ENCODE measurements around the gene MYL12A.

Gene MYL12A

GRCh38 chr18:3251249-3251962 lies 3.8 kb downstream of the MYL12A start:
- TF ChIP-seq POLR2A (IDR thresholded peaks at IDR 0.05; ENCODE audit: low read depth, low read length) = peak; percentile 74
- TF ChIP-seq POU2F2 (IDR thresholded peaks at IDR 0.05; ENCODE audit: low read depth, low read length) = no peak
- peak; percentile 43; the same call in 1 of the 2 replicates for TF ChIP-seq POLR2AphosphoS5 (IDR thresholded peaks at IDR 0.05; ENCODE audit: low read depth, low read length)
- no peak for DNase-seq (ENCODE audit: insufficient read length, low spot score)
- no peak for FAIRE-seq

GRCh38 chr18:3251963-3252277 lies 4.3 kb downstream of the MYL12A start:
- FAIRE-seq = no peak
- no peak for TF ChIP-seq POLR2A (IDR thresholded peaks at IDR 0.05; ENCODE audit: low read depth, low read length)
- TF ChIP-seq SPI1 (IDR thresholded peaks at IDR 0.05; ENCODE audit: low read depth, low read length) = no peak
- no peak for TF ChIP-seq TAF1 (IDR thresholded peaks at IDR 0.05; ENCODE audit: low read depth, low read length)
- peak; percentile 63; the same call in 1 of the 2 replicates for TF ChIP-seq POLR2AphosphoS5 (IDR thresholded peaks at IDR 0.05; ENCODE audit: low read depth, low read length)
- no peak for DNase-seq (ENCODE audit: insufficient read length, low spot score)

GRCh38 chr18:3252843-3253242 lies 5.2 kb downstream of the MYL12A start:
- DNase-seq (ENCODE audit: insufficient read length, low spot score) (no peak), FAIRE-seq (peak; percentile 5)
- 0 out of 2 replicates have a peak, but pooled peaks have one; percentile 7 for TF ChIP-seq POLR2A (IDR thresholded peaks at IDR 0.05; ENCODE audit: low read depth, low read length)
- TF ChIP-seq POU2F2 (IDR thresholded peaks at IDR 0.05; ENCODE audit: low read depth, low read length) = no peak

GRCh38 chr18:3254725-3255124 lies 7.1 kb downstream of the MYL12A start:
- TF ChIP-seq SPI1 (IDR thresholded peaks at IDR 0.05; ENCODE audit: low read depth, low read length) = no peak
- no peak for TF ChIP-seq TAF1 (IDR thresholded peaks at IDR 0.05; ENCODE audit: low read depth, low read length)
- no peak for TF ChIP-seq PAX5 (IDR thresholded peaks at IDR 0.05; ENCODE audit: insufficient read depth, low read length, severe bottlenecking)
- no peak for TF ChIP-seq POLR2AphosphoS5 (IDR thresholded peaks at IDR 0.05; ENCODE audit: low read depth, low read length)
- TF ChIP-seq POLR2A (IDR thresholded peaks at IDR 0.05; ENCODE audit: low read depth, low read length) = no peak
- no peak for TF ChIP-seq POU2F2 (IDR thresholded peaks at IDR 0.05; ENCODE audit: low read depth, low read length)
- no peak for DNase-seq (ENCODE audit: insufficient read length, low spot score)
- FAIRE-seq = no peak

- DNase-seq (ENCODE audit: insufficient read length, low spot score) = no peak
- TF ChIP-seq POLR2AphosphoS5 (IDR thresholded peaks at IDR 0.05; ENCODE audit: low read depth, low read length) = no peak
- peak; percentile 76 for TF ChIP-seq SPI1 (IDR thresholded peaks at IDR 0.05; ENCODE audit: low read depth, low read length)
- TF ChIP-seq PAX5 (IDR thresholded peaks at IDR 0.05; ENCODE audit: insufficient read depth, low read length, severe bottlenecking) = no peak
- no peak for TF ChIP-seq TAF1 (IDR thresholded peaks at IDR 0.05; ENCODE audit: low read depth, low read length)
- peak; percentile 89 for FAIRE-seq
These were observed 8.1 kb downstream of the MYL12A start for GRCh38 chr18:3255611-3256165.

GRCh38 chr18:3256693-3257626 lies 9.4 kb downstream of the MYL12A start:
- DNase-seq (ENCODE audit: insufficient read length, low spot score) (no peak), FAIRE-seq (no peak)
- TF ChIP-seq POLR2A (IDR thresholded peaks at IDR 0.05; ENCODE audit: low read depth, low read length) (0 out of 2 replicates have a peak, but pooled peaks have one; percentile 10), SPI1 (IDR thresholded peaks at IDR 0.05; ENCODE audit: low read depth, low read length) (peak; percentile 75), TAF1 (IDR thresholded peaks at IDR 0.05; ENCODE audit: low read depth, low read length) (no peak), POLR2AphosphoS5 (IDR thresholded peaks at IDR 0.05; ENCODE audit: low read depth, low read length) (peak; percentile 47; the same call in 1 of the 2 replicates)

GRCh38 chr18:3257627-3258120 lies 10.1 kb downstream of the MYL12A start:
- FAIRE-seq (no peak), DNase-seq (ENCODE audit: insufficient read length, low spot score) (no peak)
- no peak for TF ChIP-seq SPI1 (IDR thresholded peaks at IDR 0.05; ENCODE audit: low read depth, low read length)

- peak; percentile 33 for FAIRE-seq
- no peak for DNase-seq (ENCODE audit: insufficient read length, low spot score)
- no peak for TF ChIP-seq PAX5 (IDR thresholded peaks at IDR 0.05; ENCODE audit: insufficient read depth, low read length, severe bottlenecking)
- TF ChIP-seq SPI1 (IDR thresholded peaks at IDR 0.05; ENCODE audit: low read depth, low read length) = no peak
- peak; percentile 4; the same call in 1 of the 2 replicates for TF ChIP-seq POLR2AphosphoS5 (IDR thresholded peaks at IDR 0.05; ENCODE audit: low read depth, low read length)
- no peak for TF ChIP-seq POLR2A (IDR thresholded peaks at IDR 0.05; ENCODE audit: low read depth, low read length)
- no peak for TF ChIP-seq POU2F2 (IDR thresholded peaks at IDR 0.05; ENCODE audit: low read depth, low read length)
These were observed 13.4 kb downstream of the MYL12A start for GRCh38 chr18:3260995-3261372.

- peak; percentile 71 for DNase-seq (ENCODE audit: insufficient read length, low spot score)
- peak; percentile 51; the same call in 1 of the 2 replicates for TF ChIP-seq SPI1 (IDR thresholded peaks at IDR 0.05; ENCODE audit: low read depth, low read length)
- peak; percentile 73; the same call in 1 of the 2 replicates for TF ChIP-seq POLR2AphosphoS5 (IDR thresholded peaks at IDR 0.05; ENCODE audit: low read depth, low read length)
- peak; percentile 35; the same call in 1 of the 2 replicates for TF ChIP-seq POU2F2 (IDR thresholded peaks at IDR 0.05; ENCODE audit: low read depth, low read length)
- peak; percentile 51; the same call in 1 of the 2 replicates for TF ChIP-seq TAF1 (IDR thresholded peaks at IDR 0.05; ENCODE audit: low read depth, low read length)
- TF ChIP-seq POLR2A (IDR thresholded peaks at IDR 0.05; ENCODE audit: low read depth, low read length) = peak; percentile 78
- no peak for TF ChIP-seq PAX5 (IDR thresholded peaks at IDR 0.05; ENCODE audit: insufficient read depth, low read length, severe bottlenecking)
- FAIRE-seq = peak; percentile 88
These were observed 14.0 kb downstream of the MYL12A start, which contains the start of gene MYL12B for GRCh38 chr18:3261373-3262233. Gene MYL12B (plus strand): TSS chr18:3262133. CDS start chr18:3272899, 10,766 bp downstream.
